Glutamatergic neuron (in vitro differentiated cells): ENCODE results near the gene SRGAP3. TPM values are rescaled to one million over a fixed set of nuclear protein-coding genes. Genes with fewer than 3 reads are reported as not detected.

Experiments
- DNase-seq: peaks from one replicate; pipeline ENCODE4 v3.0.0; 2022
- H3K27ac Mint-ChIP-seq: one replicate; pipeline ENCODE4 v1.8.0; 2020; ENCODE audit warnings: mild to moderate bottlenecking, mixed read lengths, inconsistent platforms; ENCODE audit not compliant: unreplicated experiment
- H3K27me3 Mint-ChIP-seq: one replicate; pipeline ENCODE4 v1.8.0; 2020; ENCODE audit warnings: mild to moderate bottlenecking, moderate library complexity, mixed read lengths, inconsistent platforms; ENCODE audit not compliant: unreplicated experiment
- H3K36me3 Mint-ChIP-seq: one replicate; pipeline ENCODE4 v1.8.0; 2020; ENCODE audit warnings: mild to moderate bottlenecking, mixed read lengths, inconsistent platforms; ENCODE audit not compliant: unreplicated experiment
- H3K4me1 Mint-ChIP-seq: one replicate; pipeline ENCODE4 v1.8.0; 2020; ENCODE audit warnings: mild to moderate bottlenecking, low read depth, mixed read lengths, inconsistent platforms; ENCODE audit not compliant: unreplicated experiment
- H3K4me3 Mint-ChIP-seq: one replicate; pipeline ENCODE4 v1.8.0; 2020; ENCODE audit warnings: mild to moderate bottlenecking, mixed read lengths, inconsistent platforms; ENCODE audit not compliant: unreplicated experiment
- H3K9me3 Mint-ChIP-seq: one replicate; pipeline ENCODE4 v1.8.0; 2020; ENCODE audit warnings: mild to moderate bottlenecking, moderate library complexity, mixed read lengths, inconsistent platforms; ENCODE audit not compliant: unreplicated experiment
- total RNA-seq: library from RNA; stranded (reverse); fragmentation: NEBNext Ultra II Directional; extraction: Animal tissue kit (Norgen Biotek cat#: 25700); gene quantifications from one replicate; pipeline ENCODE4 v1.2.1, GENCODE V29; 2021; ENCODE audit not compliant: unreplicated experiment
- TF ChIP-seq, protein P1 (sequence below): fragments of 200-600 bp; sonication (generic); IDR thresholded peaks from one replicate; pipeline ENCODE4 v1.5.0; 2021; ENCODE audit not compliant: partially characterized antibody, unreplicated experiment

The SRGAP3 gene
- total RNA-seq, 1 donor from 2014 or later: 197 TPM

DNA sequence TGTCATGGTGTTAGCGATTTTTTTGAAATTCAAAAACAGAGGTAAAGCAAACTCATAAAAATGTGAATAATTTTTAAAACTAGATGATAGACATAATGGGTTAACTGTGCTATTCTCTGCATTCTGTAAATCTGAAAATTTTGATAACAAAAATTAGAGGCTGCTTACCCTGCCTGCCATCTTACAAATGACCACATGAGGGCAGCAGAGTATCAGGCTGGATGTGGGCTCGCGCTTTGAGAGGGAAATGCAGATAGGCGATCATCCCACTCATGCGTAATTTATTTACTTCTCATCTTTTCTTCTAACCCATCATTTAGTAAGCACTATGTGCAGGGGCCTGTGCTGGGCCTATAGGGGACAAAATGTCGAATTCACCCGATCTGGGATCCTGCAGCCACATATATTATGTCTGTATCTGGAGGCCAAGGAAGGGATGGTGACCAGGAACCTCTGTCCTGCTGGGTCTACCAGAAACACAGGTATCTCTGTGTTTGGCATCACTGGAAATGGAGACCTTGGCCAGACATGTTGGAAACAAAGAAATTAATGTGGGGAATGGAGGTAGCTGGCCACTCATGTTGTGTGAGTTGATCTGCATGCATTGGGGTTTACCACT lies 278.4 kb downstream of the SRGAP3 start:
- TF ChIP-seq, protein P1, sequence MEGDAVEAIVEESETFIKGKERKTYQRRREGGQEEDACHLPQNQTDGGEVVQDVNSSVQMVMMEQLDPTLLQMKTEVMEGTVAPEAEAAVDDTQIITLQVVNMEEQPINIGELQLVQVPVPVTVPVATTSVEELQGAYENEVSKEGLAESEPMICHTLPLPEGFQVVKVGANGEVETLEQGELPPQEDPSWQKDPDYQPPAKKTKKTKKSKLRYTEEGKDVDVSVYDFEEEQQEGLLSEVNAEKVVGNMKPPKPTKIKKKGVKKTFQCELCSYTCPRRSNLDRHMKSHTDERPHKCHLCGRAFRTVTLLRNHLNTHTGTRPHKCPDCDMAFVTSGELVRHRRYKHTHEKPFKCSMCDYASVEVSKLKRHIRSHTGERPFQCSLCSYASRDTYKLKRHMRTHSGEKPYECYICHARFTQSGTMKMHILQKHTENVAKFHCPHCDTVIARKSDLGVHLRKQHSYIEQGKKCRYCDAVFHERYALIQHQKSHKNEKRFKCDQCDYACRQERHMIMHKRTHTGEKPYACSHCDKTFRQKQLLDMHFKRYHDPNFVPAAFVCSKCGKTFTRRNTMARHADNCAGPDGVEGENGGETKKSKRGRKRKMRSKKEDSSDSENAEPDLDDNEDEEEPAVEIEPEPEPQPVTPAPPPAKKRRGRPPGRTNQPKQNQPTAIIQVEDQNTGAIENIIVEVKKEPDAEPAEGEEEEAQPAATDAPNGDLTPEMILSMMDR: peak; percentile 97
- no peaks in the 10 kb centered on the region for H3K36me3 Mint-ChIP-seq
- H3K27ac Mint-ChIP-seq: no peak overlapping the region
- no peak overlapping the region for H3K4me3 Mint-ChIP-seq
- peak; percentile 72 for DNase-seq
- H3K27me3 Mint-ChIP-seq: peaks cover 3% of the 10 kb centered on the region
- H3K4me1 Mint-ChIP-seq: peaks cover 14% of the 10 kb centered on the region
- peaks cover 4% of the 10 kb centered on the region for H3K9me3 Mint-ChIP-seq

DNA sequence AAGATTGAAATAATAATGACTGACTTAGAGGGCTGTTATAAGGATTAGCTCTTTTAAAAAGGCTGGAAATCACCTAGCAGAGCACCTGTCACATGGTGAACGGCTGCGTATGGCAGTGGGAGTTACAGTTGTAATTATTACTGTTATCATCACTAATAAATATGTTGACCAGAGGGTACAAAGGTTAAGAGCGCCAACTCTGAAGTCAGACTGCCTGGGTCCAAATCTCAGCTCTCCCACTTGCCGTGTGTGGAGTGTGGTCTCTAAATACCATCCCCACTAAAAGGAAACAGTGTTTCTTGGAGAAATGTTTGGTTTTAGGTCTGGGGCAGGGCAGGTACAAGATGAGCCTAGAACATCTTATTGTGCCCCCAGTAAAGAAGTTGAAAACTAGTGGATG lies 280.2 kb downstream of the SRGAP3 start:
- Mint-ChIP-seq H3K4me3 (no peak overlapping the region), H3K27me3 (peaks cover 3% of the 10 kb centered on the region), H3K9me3 (peaks cover 4% of the 10 kb centered on the region), H3K4me1 (peaks cover 10% of the 10 kb centered on the region), H3K36me3 (no peaks in the 10 kb centered on the region), H3K27ac (no peak overlapping the region)
- TF ChIP-seq, protein P1: no peak
- no peak for DNase-seq

DNA sequence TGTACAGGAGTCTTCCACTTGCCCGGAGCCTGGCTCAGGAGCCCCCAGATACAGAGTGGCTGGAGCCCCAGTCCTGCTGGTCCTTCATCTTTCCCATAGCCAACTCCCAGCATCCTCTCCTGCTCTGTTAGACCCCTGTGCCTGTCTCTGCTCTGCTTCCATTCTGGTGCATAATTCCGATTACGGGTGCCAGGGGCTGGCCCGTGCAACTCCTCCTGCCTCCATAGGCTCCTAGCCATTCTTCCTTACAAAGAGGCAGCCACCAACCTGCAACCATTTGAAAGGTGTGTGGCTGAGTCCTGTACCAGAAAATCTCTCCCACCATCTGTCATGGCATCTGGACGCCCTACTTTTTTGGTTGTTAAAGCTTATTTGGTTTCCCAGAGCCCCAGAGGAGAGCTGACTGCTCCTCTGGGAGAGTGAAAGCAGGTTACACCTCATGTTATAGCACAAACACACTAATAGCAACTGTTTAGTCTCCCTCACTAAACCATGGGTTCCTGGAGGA lies 281.0 kb downstream of the SRGAP3 start:
- Mint-ChIP-seq H3K27ac (peak overlapping the region; percentile 5), H3K4me3 (no peak overlapping the region), H3K36me3 (no peaks in the 10 kb centered on the region), H3K9me3 (peaks cover 4% of the 10 kb centered on the region), H3K27me3 (peaks cover 3% of the 10 kb centered on the region), H3K4me1 (peaks cover 10% of the 10 kb centered on the region)
- DNase-seq: no peak
- TF ChIP-seq, protein P1: no peak

DNA sequence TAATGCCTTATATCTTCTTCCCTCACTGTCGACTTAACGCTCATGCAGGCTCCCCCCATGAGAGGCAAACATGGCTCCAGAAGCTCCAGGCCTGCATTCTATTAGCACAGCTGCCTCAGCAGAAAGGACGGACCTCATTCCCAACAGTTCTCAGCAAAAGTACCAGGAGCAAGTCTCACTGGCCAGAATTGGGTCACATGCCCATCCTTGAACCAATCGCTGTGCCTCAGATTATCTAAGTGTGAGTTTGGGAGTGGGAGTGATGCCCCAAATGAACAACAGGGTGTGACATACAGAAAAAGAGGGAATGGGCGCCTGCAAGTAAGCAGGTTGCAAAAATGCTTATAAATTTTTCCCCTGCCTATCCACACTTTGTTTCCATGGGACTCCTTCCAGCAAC lies 281.9 kb downstream of the SRGAP3 start:
- TF ChIP-seq, protein P1: no peak
- Mint-ChIP-seq H3K27ac (no peak overlapping the region), H3K4me3 (no peak overlapping the region), H3K4me1 (peaks cover 12% of the 10 kb centered on the region), H3K9me3 (peaks cover 6% of the 10 kb centered on the region), H3K27me3 (peaks cover 3% of the 10 kb centered on the region), H3K36me3 (no peaks in the 10 kb centered on the region)
- no peak for DNase-seq

DNA sequence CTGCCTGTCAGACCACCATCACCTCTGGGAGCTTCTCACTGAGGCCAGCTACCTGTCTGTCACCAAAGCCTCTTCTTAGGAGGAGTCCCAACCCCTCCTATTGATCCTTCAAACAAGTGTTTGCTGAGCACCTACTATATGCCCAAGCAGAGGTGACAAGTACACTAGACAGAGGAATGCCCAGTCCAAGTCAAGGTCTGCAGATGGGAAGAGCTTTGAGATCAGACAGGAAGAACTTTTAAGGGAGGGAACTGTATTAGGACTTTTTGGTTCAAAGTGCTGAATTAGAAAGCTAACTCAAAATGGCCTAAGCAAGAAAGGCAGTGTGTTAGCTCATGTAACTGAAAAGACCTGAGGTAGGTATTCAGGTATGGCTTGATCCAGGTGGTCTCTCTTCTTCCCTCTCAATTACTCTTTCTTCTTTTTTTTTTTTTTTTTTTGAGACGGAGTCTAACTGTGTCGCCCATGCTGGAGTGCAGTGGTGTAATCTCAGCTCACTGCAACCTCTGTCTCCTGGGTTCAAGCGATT lies 282.6 kb downstream of the SRGAP3 start:
- Mint-ChIP-seq H3K36me3 (no peaks in the 10 kb centered on the region), H3K9me3 (peaks cover 6% of the 10 kb centered on the region), H3K4me1 (peaks cover 13% of the 10 kb centered on the region), H3K27me3 (peaks cover 3% of the 10 kb centered on the region), H3K27ac (no peak overlapping the region), H3K4me3 (no peak overlapping the region)
- DNase-seq: no peak
- TF ChIP-seq, protein P1: no peak
